ENCODE data around the gene PARP1.

Gene PARP1

DNA sequence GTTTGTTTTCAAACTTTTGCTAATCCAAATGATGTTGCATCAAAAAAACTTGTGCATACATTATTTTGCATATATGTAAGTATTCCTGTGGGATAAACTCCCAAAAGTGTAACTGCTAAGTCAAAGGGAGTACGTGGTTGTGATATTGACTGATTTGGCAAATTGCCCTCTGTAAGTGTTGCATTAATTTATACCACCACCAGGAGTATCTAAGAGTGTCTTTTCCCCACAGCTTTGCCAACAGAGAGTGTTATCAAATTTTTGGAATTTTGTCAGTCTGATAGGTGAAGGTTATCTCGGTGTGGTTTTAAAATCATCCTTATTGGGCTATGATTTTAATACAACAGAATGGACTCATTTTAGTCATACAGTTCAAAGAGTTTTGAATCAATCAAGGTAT, 30.1 kb upstream of the PARP1 start:
- TF ChIP-seq GATA3 (IDR thresholded peaks at IDR 0.05; ENCODE audit: low read depth, low read length) (no peak), GATA2 (IDR thresholded peaks at IDR 0.05; ENCODE audit: low read depth, low read length) (no peak)

- TF ChIP-seq GATA3 (IDR thresholded peaks at IDR 0.05; ENCODE audit: low read depth, low read length): no peak
- no peak for TF ChIP-seq GATA2 (IDR thresholded peaks at IDR 0.05; ENCODE audit: low read depth, low read length)
Observed at GRCh38 chr1:226436855-226437491, 29.1 kb upstream of the PARP1 start.

- no peak for TF ChIP-seq GATA3 (IDR thresholded peaks at IDR 0.05; ENCODE audit: low read depth, low read length)
- no peak for TF ChIP-seq GATA2 (IDR thresholded peaks at IDR 0.05; ENCODE audit: low read depth, low read length)
Observed at GRCh38 chr1:226436472-226436854, 28.6 kb upstream of the PARP1 start.

- TF ChIP-seq GATA2 (IDR thresholded peaks at IDR 0.05; ENCODE audit: low read depth, low read length): no peak
- TF ChIP-seq GATA3 (IDR thresholded peaks at IDR 0.05; ENCODE audit: low read depth, low read length): no peak
Observed at GRCh38 chr1:226433341-226433720, 25.4 kb upstream of the PARP1 start.

DNA sequence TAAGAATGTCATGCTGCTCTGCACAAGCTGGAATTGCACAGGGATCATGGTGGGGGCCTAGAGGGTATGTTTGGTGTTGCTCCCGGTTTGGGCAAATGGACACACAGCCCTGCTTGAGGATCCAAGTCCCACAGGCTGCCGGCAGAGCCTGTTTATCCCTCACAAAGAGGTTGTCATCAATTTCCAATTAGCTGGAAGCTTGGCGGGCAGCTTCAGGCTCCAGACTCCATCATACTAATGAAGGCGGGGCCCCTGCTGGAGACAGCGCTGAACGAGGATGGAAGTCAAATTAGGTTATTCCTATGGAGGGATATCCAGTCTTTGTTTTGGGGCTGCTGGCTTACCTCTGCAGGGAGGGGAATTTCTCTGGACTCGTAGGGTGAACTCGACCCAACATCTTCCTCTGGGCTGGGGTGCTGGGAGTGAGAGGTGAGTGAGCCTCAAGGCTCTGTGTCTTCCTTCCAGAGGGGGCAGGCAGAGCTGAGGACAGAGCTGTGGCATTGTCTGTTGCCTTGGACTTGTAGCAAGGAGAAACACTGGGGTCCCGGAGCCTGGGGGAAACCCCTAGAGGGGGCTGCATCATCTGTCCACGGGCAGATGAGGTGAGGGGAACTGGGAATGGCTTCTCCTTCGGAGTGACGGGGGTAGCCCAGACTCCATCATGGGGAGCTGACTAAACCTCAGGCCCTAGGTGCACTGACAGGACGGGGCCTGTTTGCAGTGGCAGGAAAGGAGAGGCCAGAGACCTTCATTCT, 24.9 kb upstream of the PARP1 start:
- TF ChIP-seq GATA3 (IDR thresholded peaks at IDR 0.05; ENCODE audit: low read depth, low read length): no peak
- no peak for TF ChIP-seq GATA2 (IDR thresholded peaks at IDR 0.05; ENCODE audit: low read depth, low read length)

DNA sequence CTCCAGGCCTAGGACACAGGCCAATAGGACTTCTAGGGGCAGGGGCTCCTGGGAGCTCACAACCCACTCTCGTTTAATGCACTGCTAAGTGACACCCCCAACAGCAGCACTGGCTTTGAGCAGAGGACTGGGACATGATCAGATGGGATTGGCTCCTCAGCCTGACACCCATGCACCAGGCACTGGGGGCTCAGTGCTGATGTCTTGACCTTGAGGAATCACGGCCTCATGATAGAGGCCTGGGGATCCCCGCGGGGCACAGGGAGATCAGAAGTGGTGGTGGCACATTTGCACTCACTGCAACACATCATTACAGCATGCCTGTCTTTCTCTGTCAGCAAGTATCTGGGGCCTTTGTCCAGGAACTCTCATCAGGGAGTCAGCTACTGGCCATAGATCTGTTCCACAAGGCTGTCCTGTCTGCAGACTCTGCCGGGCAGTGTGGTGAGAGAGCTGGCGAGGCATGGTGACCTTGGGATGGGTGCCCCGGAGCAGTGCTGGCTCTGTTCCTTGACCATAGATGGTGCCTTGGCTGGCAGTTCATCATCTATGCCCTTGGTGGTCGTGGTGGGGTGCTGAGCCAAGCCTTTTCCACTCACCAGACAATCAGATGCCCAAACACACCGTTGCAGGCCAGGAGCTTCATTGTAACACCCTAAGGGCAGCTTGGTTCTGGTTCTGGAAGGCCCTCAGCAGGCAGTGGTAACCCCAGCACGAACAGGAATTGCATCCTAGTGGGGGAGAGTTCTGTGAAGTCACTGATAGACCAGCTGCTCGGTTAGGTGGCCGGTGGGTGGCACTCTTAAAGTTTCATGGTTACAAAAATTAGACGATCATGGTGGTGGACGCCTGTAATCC, 22.2 kb upstream of the PARP1 start:
- TF ChIP-seq GATA3 (IDR thresholded peaks at IDR 0.05; ENCODE audit: low read depth, low read length): no peak
- no peak for TF ChIP-seq GATA2 (IDR thresholded peaks at IDR 0.05; ENCODE audit: low read depth, low read length)

- no peak for TF ChIP-seq GATA2 (IDR thresholded peaks at IDR 0.05; ENCODE audit: low read depth, low read length)
Observed at GRCh38 chr1:226428791-226429461, 21.0 kb upstream of the PARP1 start.

DNA sequence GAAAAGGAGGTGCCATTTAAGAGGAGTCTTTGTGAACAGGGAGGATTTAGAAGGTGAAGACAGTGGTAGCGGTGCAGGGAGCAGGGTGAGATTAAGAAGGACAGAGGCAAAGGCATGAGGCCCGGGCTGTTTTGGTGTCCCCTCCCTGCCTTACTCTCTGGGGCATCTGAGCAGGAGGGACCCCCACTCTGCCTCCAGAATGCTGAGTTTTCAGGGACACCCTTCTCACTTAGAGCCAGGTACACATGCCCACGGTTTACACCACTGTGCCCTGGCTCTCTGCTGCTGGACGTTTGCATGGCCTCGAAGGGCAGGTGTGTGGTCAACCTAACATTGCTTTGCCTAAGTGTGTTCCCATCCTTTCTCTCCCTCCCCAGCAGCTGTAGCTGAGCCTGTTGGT, 20.5 kb upstream of the PARP1 start:
- TF ChIP-seq GATA3 (IDR thresholded peaks at IDR 0.05; ENCODE audit: low read depth, low read length) (no peak), GATA2 (IDR thresholded peaks at IDR 0.05; ENCODE audit: low read depth, low read length) (no peak)

GRCh38 chr1:226427131-226427530, 19.2 kb upstream of the PARP1 start:
- no peak for TF ChIP-seq GATA3 (IDR thresholded peaks at IDR 0.05; ENCODE audit: low read depth, low read length)

DNA sequence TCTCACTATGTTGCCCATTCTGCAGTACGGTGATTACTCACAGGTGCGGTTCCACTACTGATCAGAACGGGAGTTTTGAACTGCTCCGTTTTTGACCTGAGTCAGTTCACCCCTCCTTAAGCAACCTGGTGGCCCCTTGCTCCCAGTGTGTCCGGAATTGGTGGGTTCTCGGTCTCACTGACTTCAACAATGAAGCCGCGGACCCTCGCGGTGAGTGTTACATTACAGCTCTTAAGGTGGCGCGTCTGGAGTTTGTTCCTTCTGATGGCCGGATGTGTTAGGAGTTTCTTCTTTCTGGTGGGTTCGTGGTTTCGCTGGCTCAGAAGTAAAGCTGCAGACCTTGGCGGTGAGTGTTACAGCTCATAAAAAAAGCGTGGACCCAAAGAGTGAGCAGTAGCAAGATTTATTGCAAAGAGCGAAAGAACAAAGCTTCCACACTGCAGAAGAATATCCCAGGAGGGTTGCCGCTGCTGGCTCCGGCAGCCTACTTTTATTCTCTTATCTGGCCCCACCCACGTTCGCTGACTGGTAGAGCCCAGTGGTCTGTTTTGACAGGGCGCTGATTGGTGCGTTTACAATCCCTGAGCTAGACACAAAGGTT, 17.6 kb upstream of the PARP1 start:
- TF ChIP-seq GATA3 (IDR thresholded peaks at IDR 0.05; ENCODE audit: low read depth, low read length): no peak
- no peak for TF ChIP-seq GATA2 (IDR thresholded peaks at IDR 0.05; ENCODE audit: low read depth, low read length)

- no peak for TF ChIP-seq GATA2 (IDR thresholded peaks at IDR 0.05; ENCODE audit: low read depth, low read length)
- no peak for TF ChIP-seq GATA3 (IDR thresholded peaks at IDR 0.05; ENCODE audit: low read depth, low read length)
Observed at GRCh38 chr1:226425004-226425378, 17.1 kb upstream of the PARP1 start.

DNA sequence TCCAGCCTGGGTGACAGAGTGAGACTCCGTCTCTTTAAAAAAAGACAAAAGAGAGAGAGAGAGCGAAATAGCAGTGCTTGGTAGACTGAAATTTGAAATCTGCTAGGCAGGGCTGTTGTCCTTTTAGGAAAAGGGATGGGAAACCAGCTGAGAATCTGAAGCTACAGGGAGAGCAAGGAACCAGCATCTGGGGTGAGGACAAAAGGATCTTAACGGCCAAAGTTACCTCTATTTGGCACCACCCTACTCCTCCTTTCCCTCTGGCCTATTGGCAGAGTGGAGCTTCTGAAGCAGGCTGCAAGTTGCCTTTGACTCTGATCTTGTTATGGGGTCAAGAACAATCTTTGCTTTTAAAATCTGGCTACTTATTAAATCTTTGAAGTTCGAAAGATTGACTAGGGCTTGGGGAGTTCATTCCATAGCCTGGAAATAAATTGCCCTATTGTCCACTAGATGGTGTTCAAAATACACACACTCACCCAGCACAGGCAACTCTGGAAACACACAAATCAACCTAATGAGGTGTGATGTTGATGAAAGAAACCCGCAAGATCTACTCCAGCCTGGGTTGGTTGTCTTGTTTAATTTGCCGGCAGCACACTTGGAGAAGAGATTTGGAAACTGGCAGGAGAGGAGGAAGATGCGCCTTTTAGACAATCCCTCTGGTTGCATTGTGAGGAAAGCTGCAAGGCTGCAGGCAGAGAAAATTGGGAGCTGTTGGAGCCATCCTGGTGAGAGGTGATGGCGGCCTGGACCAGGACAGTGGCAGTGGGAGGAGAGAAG, 16.5 kb upstream of the PARP1 start:
- no peak for TF ChIP-seq GATA2 (IDR thresholded peaks at IDR 0.05; ENCODE audit: low read depth, low read length)
- TF ChIP-seq GATA3 (IDR thresholded peaks at IDR 0.05; ENCODE audit: low read depth, low read length): no peak

DNA sequence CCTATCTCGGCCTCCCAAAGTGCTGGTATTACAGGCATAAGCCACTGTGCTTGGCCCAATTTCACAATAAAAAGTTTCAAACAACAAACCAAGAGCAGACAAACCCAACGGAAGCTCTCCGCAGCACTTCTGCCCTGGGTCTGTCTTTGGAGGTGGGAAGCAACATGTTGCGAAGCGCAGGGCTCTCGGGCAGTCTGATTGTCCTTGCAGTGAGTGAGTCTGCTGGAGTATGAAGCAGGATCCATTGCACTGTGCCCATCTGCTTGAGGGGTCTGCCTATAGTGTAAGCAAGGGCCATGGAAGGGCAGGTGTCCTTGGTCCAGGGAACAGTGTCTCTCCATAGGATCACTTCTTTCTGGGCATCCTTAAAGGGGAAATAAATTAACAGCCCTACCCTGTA, 14.6 kb upstream of the PARP1 start:
- TF ChIP-seq GATA2 (IDR thresholded peaks at IDR 0.05; ENCODE audit: low read depth, low read length) (no peak), GATA3 (IDR thresholded peaks at IDR 0.05; ENCODE audit: low read depth, low read length) (no peak)

Data from SH-SY5Y (cell line).